Measurements from ENCODE around the gene SLC16A1.

DNA sequence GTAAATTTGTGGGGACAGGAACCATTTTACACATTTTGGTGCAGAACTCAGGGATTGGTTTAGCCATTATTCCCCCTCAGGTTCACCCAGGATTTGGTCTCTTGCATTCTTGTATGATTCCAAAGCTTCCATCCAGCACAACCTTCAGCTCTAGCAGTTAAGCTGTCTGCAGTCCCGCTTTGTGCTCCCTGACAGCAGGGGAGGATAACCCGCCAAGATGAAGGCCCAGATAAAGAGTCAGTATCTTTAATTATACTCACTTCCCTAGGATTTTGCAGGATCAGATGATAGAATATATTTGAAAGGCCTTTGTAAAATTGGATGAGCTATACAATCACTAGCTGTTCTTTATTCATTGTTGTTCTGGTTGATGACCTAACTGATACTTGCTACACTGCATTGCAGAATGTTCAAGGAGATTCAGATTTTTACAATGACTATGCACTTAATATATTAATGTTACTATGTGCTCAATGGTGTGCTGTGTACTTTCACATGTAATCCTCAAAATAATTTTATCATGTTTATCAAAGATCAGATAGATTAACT is 49.8 kb downstream of the SLC16A1 start:
- TF ChIP-seq CTCF (IDR thresholded peaks at IDR 0.05) (no peak), POLR2A (IDR thresholded peaks at IDR 0.05) (no peak)

All from right lobe of liver (tissue), 4 donors.